HepG2 (cell line): ENCODE data around the gene PPP1R9B. TPM values are rescaled to one million over a fixed set of nuclear protein-coding genes. Genes with fewer than 3 reads are reported as not detected.
A peak's percentile ranks its signal among the peaks of the same experiment; 100 is the strongest.

ENCODE experiments used
- CENPX ChIP-seq: sonication (generic); formaldehyde crosslinking; IDR thresholded peaks from 2 replicates; pipeline ENCODE4 v1.9.0; 2021; ENCODE audit warnings: mild to moderate bottlenecking, missing genetic modification reagents, moderate library complexity
- DMAP1 ChIP-seq: IDR thresholded peaks from 2 replicates; pipeline ENCODE4 v1.6.1; 2016
- E2F2 ChIP-seq: sonication (generic); formaldehyde crosslinking; IDR thresholded peaks from 2 replicates; pipeline ENCODE4 v1.4.0; 2020; ENCODE audit warnings: missing genetic modification reagents, borderline replicate concordance
- ERF ChIP-seq: IDR thresholded peaks from 2 replicates; pipeline ENCODE4 v1.6.1; 2018; ENCODE audit warnings: missing biosample characterization, missing genetic modification reagents
- ETS1 ChIP-seq: sonication (generic); formaldehyde crosslinking; IDR thresholded peaks from 2 replicates; pipeline ENCODE4 v1.4.0; 2020; ENCODE audit warnings: missing genetic modification reagents
- IKZF4 ChIP-seq: sonication (generic); formaldehyde crosslinking; IDR thresholded peaks from 2 replicates; pipeline ENCODE4 v1.5.1; 2020; ENCODE audit warnings: borderline replicate concordance, mild to moderate bottlenecking, low read depth, missing genetic modification reagents; ENCODE audit errors: not compliant biosample characterization
- IRF2 ChIP-seq: IDR thresholded peaks from 2 replicates; pipeline ENCODE4 v1.6.1; 2018; ENCODE audit warnings: missing genetic modification reagents, missing compliant biosample characterization
- KLF13 ChIP-seq: sonication (generic); formaldehyde crosslinking; IDR thresholded peaks from 2 replicates; pipeline ENCODE4 v1.4.0; 2020; ENCODE audit warnings: mild to moderate bottlenecking, missing genetic modification reagents
- MXD1 ChIP-seq: sonication (generic); formaldehyde crosslinking; IDR thresholded peaks from 2 replicates; pipeline ENCODE4 v1.4.0; 2020; ENCODE audit warnings: mild to moderate bottlenecking, missing genetic modification reagents
- NONO ChIP-seq, 2 experiments: fragments of 450-650 bp in 1 of 2; sonication (generic) in 1 of 2; formaldehyde crosslinking in 1 of 2; IDR thresholded peaks in 1 of 2; conservative IDR thresholded peaks in 1 of 2; 2 replicates each; pipeline versions ENCODE4 v1.6.1 to v1.8.0; 2017 to 2022; ENCODE audit warnings: mild to moderate bottlenecking in 1 of 2, missing genetic modification reagents in 1 of 2, moderate library complexity in 1 of 2
- RAD21 ChIP-seq: fragments of 450-650 bp; formaldehyde crosslinking; IDR thresholded peaks from 2 replicates; pipeline ENCODE4 v1.5.0; 2020; ENCODE audit warnings: mild to moderate bottlenecking
- RELA ChIP-seq: sonication (generic); formaldehyde crosslinking; IDR thresholded peaks from 2 replicates; pipeline ENCODE4 v1.4.0; 2020; ENCODE audit warnings: missing genetic modification reagents
- SAFB2 ChIP-seq: sonication (generic); formaldehyde crosslinking; IDR thresholded peaks from 2 replicates; pipeline ENCODE4 v1.5.1; 2020; ENCODE audit warnings: missing genetic modification reagents, low read depth, mild to moderate bottlenecking, borderline replicate concordance
- YY1 ChIP-seq: IDR thresholded peaks from 2 replicates; pipeline ENCODE4 v1.6.1; 2011; ENCODE audit warnings: low read length, low read depth, moderate library complexity, mild to moderate bottlenecking; ENCODE audit not compliant: insufficient read depth, insufficient replicate concordance
- ZBTB20 ChIP-seq: sonication (generic); formaldehyde crosslinking; IDR thresholded peaks from 2 replicates; pipeline ENCODE4 v1.8.1; 2023; ENCODE audit warnings: missing genetic modification reagents, low read depth, mild to moderate bottlenecking, borderline replicate concordance
- ZNF260 ChIP-seq: sonication (generic); formaldehyde crosslinking; IDR thresholded peaks from 2 replicates; pipeline ENCODE4 v1.4.0; 2020; ENCODE audit warnings: missing genetic modification reagents, low read depth, mild to moderate bottlenecking, borderline replicate concordance
- ZNF841 ChIP-seq: sonication (generic); formaldehyde crosslinking; IDR thresholded peaks from 2 replicates; pipeline ENCODE4 v1.8.1; 2023; ENCODE audit warnings: missing genetic modification reagents, borderline replicate concordance
- ZSCAN5A ChIP-seq: sonication (generic); formaldehyde crosslinking; IDR thresholded peaks from 2 replicates; pipeline ENCODE4 v1.8.0; 2022; ENCODE audit warnings: mild to moderate bottlenecking, missing genetic modification reagents, borderline replicate concordance
- polyA plus RNA-seq, 8 experiments: library from polyadenylated mRNA; depleted of rRNA in 3 of 8; stranded (reverse) in 7 of 8; unstranded in 1 of 8; fragments of >200 nt; fragmentation: Illumina TruSeq in 4 of 8; extraction: Trizol in 4 of 8; gene quantifications; 2 replicates each; pipeline versions ENCODE4 v1.2.1 to v1.2.3, GENCODE V29; 2011 to 2016; ENCODE audit warnings: low read depth in 4 of 8, missing spikeins in 1 of 8, mixed read lengths in 1 of 8; ENCODE audit not compliant: insufficient read depth in 1 of 8
- total RNA-seq, 5 experiments: library from RNA; depleted of rRNA; stranded (reverse); fragments of >200 nt; fragmentation: Illumina TruSeq; extraction: Trizol; gene quantifications; 2 replicates each; pipeline ENCODE4 v1.2.3, GENCODE V29; 2016; ENCODE audit warnings: low read depth in 1 of 5

PPP1R9B gene
- total and polyA plus RNA-seq, 2 of the 13 experiments (the other 11 are each of a cell fraction or from before 2014, with no cell fraction given), result 9.4 to 15.8 TPM

- TF ChIP-seq IRF2 (CRISPR knock-in tag), result peak; percentile 41; the same call in 1 of the 2 replicates
- TF ChIP-seq ZNF841 (CRISPR knock-in tag), result peak; percentile 71; the same call in 1 of the 2 replicates
- TF ChIP-seq SAFB2 (CRISPR knock-in tag), result peak; percentile 67; the same call in 1 of the 2 replicates
- TF ChIP-seq E2F2 (CRISPR knock-in tag), result no peak
- no peak for TF ChIP-seq ZBTB20 (CRISPR knock-in tag)
- no peak for TF ChIP-seq NONO (IDR thresholded peaks at IDR 0.05)
- TF ChIP-seq NONO (CRISPR knock-in tag; conservative IDR thresholded peaks at IDR 0.05), result peak; percentile 54; the same call in 1 of the 2 replicates
- peak; percentile 75 for TF ChIP-seq RAD21 (CRISPR knock-in tag)
- TF ChIP-seq IKZF4 (CRISPR knock-in tag), result peak; percentile 85
- no peak for TF ChIP-seq CENPX
- no peak for TF ChIP-seq ZNF260 (CRISPR knock-in tag)
- TF ChIP-seq ZSCAN5A (CRISPR knock-in tag), result no peak
- TF ChIP-seq DMAP1 (CRISPR knock-in tag), result 0 out of 2 replicates have a peak, but pooled peaks have one; percentile 20
- peak; percentile 72 for TF ChIP-seq MXD1
- TF ChIP-seq YY1, result peak; percentile 11
- peak; percentile 47; the same call in 1 of the 2 replicates for TF ChIP-seq ERF (CRISPR knock-in tag)
- TF ChIP-seq RELA (CRISPR knock-in tag), result no peak
- TF ChIP-seq ETS1 (CRISPR knock-in tag), result peak; percentile 53; the same call in 1 of the 2 replicates
- no peak for TF ChIP-seq KLF13
Measured at GRCh38 chr17:50149417-50150353, 792 bp downstream of the PPP1R9B start (continued).
